ENCODE measurements around the gene ZNF552.
"Not testable (repeated sequence)": the region's sequence is repeated elsewhere in the genome, so short reads cannot be mapped to it uniquely, and the experiment has no call there.

Gene ZNF552

DNA sequence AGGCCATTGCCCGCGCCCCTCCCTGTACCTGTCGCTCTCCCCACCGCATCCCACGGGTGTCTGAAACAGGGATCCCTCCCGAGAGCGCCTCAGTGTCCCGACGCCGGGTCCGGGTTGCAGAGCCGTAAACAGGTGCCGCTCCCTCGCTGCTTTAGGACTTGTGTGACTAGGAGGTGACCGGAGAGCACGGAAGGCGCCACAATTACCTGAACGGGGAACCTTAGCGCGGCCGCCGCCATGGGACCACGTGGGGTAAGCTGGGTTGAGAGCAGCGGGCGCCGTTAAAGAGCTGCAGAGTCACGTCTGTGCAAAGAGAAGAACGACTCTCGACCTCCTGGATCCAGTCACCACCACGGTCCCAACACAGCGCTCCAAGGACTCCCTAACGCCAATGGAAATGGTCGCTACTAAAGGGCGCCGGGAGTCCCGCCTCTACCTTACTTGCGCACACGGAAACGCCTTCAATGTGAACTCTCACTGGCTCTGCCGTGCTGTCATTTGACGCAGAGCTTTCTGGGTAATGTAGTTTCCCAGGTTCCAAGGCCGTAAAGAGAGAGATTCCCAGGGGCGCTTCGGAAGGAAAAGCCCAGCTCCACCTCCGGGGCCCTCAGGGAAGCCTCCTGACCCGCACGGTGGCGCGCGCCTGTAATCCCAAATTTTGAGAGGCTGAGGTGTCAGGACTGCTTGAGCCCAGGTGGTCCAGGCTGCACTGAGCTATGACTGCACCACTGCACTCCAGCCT lies at the start of gene ZNF552:
TSS of gene ZNF552 (minus strand) at position 409 of the 742 bp plus-strand sequence. CDS start at position 239, 170 bp downstream.
- peak; percentile 64 for DNase-seq

DNA sequence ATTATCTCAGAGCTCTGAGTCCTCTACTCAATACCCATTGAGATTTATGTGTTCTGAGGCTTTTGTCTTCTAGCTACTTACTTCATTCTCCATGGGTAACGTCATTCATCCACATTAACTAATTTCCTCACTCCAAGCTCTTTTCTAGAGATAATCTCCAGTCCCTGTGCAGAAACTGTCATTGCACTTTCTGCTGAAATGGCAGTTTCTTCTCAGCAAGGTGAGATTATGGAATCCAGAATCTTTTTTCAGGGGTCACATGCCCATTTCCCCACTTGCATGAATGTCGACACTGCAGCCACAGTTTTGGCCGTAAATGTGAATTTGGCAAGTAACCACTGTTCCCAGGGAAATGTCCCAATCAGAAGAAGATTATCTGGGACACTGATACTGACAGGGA lies 47.6 kb upstream of the ZNF552 start:
- not testable (repeated sequence) for DNase-seq

DNA sequence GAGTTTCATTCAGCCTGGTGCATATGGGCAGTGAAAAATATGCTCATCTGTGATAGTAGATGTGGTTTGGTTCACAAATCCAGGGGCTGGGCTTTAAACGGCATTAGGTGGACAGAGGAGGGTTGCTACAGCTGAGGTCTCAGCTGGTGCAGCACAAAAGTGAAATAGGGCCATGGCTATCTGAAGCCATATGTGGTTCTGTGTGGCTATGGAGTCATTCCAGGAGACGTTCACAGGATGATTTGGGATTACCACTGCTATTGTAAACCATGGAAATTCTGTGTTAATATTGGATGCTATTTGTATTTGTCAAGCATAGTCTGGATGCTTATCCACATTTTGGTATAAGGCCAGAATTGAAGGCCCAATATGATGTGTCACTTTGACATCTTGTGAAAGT lies 39.4 kb upstream of the ZNF552 start:
- DNase-seq: not testable (repeated sequence)

DNA sequence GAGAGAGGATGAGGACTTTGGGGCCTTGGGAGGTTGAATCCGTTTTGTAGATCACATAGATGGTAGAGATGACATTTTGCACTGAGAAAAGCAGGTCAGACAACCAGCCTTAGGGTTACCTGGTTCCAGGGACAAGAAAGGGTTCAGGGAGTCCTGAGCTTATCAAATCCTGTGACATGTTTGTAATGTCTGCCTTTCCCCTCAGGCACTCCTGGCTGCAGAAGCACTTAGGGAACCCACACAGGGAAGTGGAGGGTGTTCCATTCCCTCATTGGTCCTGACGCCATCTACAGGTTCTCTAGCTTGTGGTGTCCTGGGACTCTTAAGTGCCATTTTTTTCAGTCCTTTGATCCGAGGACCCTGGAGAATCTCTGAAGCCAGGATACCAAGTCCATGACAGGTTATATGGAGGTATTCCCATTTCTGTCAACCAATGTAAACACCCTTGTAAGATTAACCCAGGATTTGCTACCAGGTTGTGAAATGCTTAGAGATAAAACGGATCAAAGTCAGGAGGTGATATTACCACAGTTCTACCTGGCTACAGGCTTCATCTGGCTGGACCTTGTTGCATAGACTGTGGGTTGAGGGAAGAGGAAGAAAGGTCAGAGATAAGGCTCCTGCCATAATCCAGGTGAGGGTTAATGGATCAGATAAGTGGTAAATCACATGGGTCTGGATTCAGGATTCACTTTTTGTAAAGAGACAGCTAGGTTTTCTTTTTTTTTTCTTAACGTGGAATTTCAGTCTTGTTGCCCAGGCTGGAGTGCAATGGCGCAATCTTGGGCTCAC lies 37.3 kb upstream of the ZNF552 start:
- DNase-seq: not testable (repeated sequence)

DNA sequence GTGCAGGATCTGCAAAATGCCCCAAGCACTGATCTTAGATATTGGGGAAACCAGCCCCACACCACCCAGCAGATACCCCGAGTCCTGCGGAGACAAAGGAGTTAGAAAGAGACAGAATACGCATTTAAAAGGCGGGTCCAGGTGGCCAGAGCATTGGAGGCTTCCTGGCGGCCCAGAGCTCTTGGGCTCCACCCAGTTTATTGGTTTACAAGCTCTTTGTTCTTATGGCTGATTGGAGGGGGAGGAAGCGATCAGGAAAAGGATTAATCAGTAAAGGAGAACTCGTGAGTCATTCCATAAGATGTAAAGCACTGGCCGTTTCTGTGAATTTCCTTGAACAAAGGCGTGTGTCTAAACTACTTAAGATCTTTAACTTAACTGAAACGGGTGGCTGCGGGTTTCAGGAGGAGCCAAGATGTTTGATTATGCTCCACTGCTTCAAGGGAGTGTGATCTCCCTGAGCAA lies 35.9 kb upstream of the ZNF552 start:
- no peak for DNase-seq

DNA sequence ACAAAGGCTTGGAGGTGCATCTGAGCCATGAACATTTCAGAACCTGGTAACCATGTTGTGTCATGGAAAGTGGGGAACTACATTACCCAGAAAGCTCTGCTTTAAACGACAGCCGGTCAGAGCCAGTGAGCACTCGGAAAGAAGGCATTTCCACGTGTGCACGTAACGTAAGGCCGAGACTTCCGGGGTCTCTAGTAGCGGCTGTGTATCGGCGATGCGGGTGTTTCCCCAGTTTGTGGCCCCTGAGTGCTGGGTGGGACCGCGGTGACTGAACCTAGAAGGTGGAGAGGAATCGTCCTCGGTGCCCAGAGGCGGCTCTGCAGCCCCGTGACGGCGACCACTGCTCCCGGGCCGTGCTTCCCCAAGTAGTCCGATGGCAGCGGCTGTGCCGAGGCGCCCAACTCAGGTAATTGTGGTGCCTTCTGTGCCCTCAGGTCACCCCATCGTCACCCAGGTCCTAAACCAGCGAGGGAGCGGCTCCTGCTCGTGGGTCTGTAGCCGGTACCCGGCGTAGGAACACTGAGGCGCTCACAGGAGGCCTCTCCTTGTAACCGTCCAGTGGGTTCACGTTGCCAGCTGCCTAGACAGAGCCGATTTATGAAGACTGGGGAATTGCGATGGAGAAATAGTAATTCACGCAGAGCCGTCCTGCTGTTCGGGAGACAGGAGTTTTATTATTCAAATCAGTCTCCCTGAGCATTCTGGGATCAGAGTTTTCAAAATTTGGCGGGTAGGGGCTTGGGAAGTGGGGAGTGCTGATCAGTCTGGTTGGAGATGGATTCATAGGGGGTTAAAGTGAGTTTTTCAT lies 35.2 kb upstream of the ZNF552 start, which contains the start of gene ZNF587:
TSS of gene ZNF587 (plus strand) at position 194 of the 808 bp plus-strand sequence. CDS start at position 374, 180 bp downstream.
- peak; percentile 24 for DNase-seq

DNA sequence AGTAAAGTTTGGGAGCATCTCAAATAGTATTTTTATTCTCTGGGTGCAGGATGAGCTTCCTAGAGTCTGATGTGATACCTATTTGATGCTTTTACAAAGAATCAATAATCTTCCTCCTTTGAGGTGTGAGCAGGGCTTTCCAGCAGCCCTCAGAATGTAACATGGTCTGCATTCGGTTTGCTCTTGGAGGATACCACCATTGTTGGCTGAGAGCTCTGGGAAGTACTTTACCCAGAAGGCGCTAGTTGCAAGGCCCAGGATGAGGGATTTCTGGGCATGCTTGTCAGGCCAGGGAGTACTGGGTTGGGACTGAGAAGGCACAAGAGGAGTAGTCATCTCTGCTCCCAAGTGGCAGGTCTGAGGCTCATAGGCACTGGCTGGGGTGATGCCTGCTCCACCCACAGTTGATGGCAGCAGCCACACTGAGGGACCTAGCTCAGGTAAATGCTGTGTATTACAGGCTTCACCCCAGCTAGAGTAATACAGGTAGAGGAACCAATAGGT lies 34.5 kb upstream of the ZNF552 start:
- not testable (repeated sequence) for DNase-seq

DNA sequence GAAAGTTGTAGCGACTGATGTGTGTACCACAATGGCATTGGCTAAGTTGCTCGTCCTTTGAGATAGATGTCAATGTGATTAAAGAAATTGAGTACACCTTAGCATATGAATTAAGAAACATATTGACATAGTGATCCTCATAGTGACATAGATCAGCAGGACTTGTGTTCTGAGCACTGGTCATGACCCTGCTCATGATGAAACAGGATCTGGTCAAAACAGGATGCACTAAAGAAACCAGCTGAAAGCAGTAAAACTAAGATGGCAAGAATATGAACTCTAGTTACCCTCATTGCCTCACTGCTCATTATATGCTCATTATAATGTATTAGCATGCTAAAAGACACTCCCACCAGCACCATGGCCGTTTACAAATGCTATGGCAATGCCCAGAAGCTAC lies 32.5 kb upstream of the ZNF552 start:
- not testable (repeated sequence) for DNase-seq

DNA sequence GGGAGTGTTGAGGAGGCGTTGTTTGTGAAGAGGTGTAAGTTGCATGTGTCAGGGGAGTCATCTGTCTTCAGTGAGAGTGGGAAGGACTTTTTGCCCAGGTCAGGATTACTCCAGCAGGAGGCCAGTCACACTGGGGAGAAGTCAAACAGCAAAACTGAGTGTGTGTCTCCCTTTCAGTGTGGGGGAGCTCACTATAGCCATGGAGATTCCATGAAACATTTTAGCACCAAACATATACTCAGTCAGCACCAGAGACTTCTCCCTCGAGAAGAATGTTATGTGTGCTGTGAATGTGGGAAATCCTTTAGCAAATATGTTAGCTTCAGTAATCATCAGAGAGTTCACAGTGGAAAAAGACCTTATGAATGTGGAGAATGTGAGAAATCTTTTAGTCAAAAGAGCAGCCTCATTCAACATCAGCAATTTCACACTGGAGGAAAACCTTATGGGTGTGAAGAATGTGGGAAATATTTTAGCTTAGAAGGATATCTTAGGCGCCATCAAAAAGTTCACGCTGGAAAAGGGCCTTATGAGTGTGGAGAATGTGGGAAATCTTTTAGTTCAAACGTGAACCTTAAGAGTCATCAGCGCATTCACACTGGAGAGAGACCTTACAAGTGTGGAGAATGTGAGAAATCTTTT lies 26.5 kb upstream of the ZNF552 start:
- no peak for DNase-seq

DNA sequence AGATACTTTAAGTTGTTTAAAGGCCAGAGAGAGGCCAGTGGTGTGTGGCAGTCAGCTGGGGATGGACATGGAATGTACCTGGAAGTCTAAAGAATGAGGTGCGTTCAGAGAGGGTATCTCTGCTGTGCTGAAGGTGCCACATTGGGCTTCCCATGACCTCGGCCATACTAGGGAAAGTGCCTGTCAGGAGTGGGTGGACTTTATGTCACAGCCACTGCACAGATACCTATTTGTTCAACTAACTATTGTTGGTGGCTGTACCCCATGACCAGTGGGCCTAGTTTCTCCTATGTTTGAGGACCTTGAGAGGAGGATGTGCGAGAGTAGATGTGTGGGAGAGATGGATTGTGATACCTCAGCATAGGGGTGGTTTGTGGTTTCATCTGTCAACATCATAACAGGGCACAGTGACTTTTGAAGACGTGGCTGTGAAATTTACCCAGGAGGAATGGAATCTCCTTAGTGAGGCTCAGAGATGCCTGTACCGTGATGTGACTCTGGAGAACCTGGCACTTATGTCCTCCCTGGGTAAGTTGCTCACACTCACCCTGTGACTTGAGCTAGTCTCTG lies 24.0 kb upstream of the ZNF552 start:
- not testable (repeated sequence) for DNase-seq

DNA sequence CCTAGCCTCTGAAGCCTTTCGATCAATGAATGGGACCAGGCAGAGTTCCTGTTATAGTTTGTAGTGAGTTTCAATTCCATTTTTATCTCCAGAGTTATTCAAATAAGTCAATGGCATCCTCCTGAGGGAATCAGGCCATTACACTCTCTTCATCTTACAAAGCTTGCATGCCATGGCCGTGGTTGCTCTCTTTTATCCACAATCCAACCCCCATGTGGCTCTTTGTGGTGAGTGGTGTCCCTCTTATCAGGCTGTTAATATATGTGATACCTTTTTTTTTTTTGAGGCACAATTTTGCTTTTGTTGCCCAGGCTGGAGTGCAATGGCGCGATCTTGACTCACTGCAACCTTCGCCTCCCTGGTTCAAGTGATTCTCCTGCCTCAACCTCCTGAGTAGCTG lies 22.3 kb upstream of the ZNF552 start:
- DNase-seq: not testable (repeated sequence)

DNA sequence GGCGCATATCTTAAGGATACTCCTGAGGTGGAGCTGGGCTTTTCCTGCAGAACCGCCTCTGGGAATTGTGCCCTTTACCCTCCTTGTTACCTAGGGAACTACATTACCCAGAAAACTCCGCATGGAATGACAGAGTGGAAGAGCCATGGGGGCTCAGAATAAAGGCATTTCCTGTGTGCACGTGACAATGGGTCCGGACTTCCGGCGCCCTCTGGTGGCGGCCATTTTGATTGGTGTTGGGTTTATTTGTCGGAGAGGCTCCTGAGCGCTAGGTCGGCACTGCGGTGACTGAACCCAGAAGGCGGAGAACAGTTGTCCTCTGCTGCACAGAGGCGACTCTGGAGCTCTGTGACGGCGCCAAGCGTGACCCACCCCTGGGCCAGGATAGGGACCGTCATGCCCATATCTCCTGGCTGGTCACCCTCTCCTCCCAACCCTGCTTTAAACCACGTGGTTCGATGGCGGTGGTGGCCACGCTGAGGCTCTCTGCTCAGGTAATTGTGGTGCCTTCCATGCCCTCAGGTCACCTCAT lies 15.4 kb upstream of the ZNF552 start, which contains the start of gene ZNF587B:
TSS of gene ZNF587B (plus strand) at position 229 of the 532 bp plus-strand sequence. CDS start at position 459, 230 bp downstream.
- DNase-seq: no peak

DNA sequence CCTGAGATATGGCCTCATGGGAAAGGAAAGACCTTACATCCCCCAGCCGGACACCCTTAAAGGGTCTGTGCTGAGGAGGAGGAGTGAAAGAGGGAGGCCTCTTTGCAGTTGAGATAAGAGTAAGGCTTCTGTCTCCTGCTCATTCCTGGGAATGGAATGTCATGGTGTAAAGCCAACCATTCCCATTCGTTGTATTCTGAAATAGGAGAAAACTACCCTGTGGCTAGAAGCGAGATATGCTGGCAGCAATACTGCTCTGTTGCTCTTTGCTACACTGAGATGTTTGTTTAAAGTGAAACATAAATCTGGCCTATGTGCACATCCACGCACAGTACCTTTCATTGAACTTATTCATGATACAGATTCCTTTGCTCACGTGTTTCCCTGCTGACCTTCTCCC lies 14.6 kb upstream of the ZNF552 start:
- no peak for DNase-seq

DNA sequence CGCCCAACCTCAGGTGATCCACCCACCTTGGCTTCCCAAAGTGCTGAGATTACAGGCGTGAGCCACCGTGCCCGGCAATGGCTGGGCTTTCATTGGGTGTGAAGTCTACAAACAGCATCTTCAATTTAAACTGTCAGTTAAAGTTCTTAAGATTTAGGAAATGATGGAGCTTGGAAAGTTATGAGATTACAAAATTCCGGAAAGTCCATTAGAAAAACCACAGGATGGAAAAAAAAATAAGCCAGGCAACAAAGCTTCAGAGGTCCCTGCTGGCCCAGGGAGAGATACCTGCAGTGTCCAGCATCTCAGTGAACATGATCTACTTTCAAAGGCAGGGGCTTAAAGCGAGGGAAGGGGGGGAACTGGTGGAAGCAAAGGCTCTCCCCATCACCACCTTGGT lies 10.8 kb upstream of the ZNF552 start:
- no peak for DNase-seq

DNA sequence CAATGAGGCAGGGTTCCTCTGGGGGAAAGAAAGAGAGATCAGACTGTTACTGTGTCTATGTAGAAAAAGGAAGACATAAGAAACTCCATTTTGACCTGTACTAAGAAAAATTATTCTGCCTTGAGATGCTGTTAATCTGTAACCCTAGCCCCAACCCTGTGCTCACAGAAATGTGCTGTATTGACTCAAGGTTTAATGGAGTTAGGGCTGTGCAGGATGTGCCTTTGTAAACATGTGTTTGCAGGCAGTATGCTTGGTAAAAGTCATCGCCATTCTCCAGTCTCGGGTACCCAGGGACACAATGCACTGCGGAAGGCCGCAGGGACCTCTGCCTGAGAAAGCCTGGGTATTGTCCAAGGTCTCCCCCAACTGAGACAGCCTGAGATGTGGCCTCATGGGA lies 8.9 kb upstream of the ZNF552 start:
- not testable (repeated sequence) for DNase-seq

DNA sequence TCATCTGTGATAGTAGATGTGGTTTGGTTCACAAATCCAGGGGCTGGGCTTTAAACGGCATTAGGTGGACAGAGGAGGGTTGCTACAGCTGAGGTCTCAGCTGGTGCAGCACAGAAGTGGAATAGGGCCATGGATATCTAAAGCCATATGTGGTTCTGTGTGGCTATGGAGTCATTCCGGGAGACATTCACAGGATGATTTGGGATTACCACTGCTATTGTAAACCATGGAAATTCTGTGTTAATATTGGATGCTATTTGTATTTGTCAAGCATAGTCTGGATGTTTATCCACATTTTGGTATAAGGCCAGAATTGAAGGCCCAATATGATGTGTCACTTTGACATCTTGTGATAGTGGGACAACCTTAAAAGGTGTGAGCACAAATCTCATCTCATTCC lies 8.4 kb upstream of the ZNF552 start:
- DNase-seq: not testable (repeated sequence)

DNA sequence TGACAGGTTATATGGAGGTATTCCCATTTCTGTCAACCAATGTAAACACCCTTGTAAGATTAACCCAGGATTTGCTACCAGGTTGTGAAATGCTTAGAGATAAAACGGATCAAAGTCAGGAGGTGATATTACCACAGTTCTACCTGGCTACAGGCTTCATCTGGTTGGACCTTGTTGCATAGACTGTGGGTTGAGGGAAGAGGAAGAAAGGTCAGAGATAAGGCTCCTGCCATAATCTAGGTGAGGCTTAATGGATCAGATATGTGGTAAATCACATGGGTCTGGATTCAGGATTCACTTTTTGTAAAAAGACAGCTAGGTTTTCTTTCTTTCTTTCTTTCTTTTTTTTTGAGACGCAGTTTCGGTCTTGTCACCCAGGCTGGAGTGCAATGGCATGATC lies 6.8 kb upstream of the ZNF552 start:
- not testable (repeated sequence) for DNase-seq

DNA sequence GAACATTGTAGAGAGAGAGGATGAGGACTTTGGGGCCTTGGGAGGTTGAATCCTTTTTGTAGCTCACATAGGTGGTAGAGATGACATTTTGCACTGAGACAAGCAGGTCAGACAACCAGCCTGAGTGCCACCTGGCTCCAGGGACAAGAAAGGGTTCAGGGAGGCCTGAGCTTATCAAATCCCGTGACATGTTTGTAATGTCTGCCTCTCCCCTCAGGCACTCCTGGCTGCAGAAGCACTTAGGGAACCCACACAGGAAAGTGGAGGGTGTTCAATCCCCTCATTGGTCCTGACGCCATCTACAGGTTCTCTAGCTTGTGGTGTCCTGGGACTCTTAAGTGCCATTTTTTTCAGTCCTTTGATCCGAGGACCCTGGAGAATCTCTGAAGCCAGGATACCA lies 6.4 kb upstream of the ZNF552 start:
- not testable (repeated sequence) for DNase-seq

DNA sequence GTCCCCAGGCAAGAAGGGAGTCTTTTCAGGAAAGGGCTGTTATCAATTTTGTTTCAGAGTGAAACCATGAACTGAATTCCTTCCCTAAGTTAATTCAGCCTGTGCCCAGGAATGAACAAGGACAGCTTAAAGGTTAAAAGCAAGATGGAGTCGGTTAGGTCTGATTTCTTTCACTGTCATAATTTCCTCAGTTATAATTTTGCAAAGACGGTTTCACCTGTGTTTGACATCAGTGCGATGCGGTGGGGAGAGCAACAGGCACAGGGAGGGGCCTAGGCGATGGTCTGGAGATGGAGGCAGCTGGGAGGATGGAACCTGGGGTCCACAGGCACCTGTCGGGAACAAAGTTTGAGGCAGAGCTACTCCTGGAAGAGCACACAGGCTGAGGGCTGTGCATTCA lies 5.9 kb upstream of the ZNF552 start:
- no peak for DNase-seq

DNA sequence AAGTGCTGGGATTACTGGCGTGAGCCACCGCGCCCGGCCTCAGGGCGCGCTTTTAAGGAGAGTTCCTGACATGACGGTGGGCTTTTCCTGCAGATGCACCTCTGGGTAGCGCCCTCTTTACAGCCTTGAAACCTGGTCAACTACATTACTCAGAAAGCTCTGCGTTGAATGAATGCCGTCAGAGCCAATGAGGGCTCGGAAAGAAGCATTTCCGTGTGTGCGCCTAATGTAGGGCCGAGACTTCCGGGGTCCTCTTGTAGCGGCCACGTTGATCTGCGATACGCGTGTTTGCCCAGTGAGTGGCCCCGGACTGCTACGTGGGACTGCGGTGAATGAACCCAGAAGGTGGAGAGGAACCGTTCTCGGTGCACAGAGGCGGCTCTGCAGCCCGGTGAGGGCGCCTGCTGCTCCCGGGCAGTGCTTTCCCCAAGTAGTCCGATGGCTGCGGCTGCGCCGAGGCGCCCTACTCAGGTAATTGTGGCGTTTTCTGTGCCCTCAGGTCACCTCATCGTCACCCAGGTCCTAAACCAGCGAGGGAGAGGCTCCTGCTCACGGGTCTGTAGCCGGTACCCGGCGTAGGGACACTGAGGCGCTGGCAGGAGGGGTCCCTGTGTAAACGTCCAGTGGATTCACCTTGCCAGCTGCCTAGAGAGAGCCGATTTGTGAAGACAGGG lies 4.9 kb upstream of the ZNF552 start:
- DNase-seq: peak; percentile 67

DNA sequence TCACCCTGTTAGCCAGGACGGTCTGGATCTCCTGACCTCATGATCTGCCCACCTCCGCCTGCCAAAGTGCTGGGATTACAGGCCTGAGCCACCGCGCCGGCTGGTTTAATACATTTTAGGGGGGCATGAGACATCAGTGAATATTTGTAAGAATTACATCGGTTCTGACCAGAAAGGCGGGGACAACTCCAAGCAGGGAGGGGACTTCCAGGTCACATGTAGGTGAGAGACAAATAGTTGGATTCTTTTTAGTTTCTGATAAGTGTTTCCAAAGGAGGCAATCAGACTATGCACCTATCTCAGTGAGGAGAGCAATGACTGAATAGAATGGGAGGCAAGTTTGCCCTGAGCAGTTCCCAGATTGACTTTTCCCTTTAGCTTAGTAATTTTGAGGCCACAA lies 3.7 kb upstream of the ZNF552 start:
- no peak for DNase-seq

Measured in NCI-H2081 treated with DMSO at 0.1 percent for 48 hours (cell line).